SK-N-SH (cell line): ENCODE data around the gene UBTF. TPM values are rescaled to one million over a fixed set of nuclear protein-coding genes. Genes with fewer than 3 reads are reported as not detected.

Experiments
- CTCF ChIA-PET: fragments of 300-600, 350-600 bp; formaldehyde crosslinking; extraction: SDS; loops from one replicate; lab custom pipeline; 2021; lab: Yijun Ruan, JAX
- POLR2A ChIA-PET: fragments of 350-600 bp; sonication (Branson Sonifier 250); formaldehyde crosslinking; extraction: SDS; loops from one replicate; lab custom pipeline; 2020; ENCODE audit warnings: antibody characterized with exemption, inconsistent platforms; lab: Yijun Ruan, JAX
- DNase-seq: peaks from one replicate; pipeline ENCODE4 v3.0.0; 2012
- H2AFZ ChIP-seq: fragments of 200-600 bp; sonication (generic); 2 replicates; pipeline ENCODE4 v1.8.1; 2016; ENCODE audit warnings: antibody characterized with exemption, mild to moderate bottlenecking, low read depth
- H3F3A ChIP-seq: fragments of 200-600 bp; sonication (generic); replicated peaks from 2 replicates; pipeline ENCODE3; 2016; ENCODE audit warnings: antibody characterized with exemption, mild to moderate bottlenecking; ENCODE audit not compliant: insufficient read depth
- H3K27ac ChIP-seq, 2 experiments: fragments of 200-500 bp in 1 of 2; fragments of 200-600 bp in 1 of 2; sonication (Bioruptor generic) in 1 of 2; sonication (generic), shearing (Covaris generic) in 1 of 2; 2 replicates each; pipeline versions ENCODE4 v1.5.1 to v1.6.1; 2014 to 2016; ENCODE audit warnings: low read depth in 2 of 2, inconsistent platforms in 1 of 2, low read length in 1 of 2, mild to moderate bottlenecking in 1 of 2, mixed read lengths in 1 of 2
- H3K27me3 ChIP-seq: fragments of 200-600 bp; sonication (generic), shearing (Covaris generic); 2 replicates; pipeline ENCODE4 v1.6.1; 2016; ENCODE audit warnings: mixed run types; ENCODE audit not compliant: insufficient read depth
- H3K36me3 ChIP-seq, 2 experiments: fragments of 200-500 bp in 1 of 2; fragments of 200-600 bp in 1 of 2; sonication (Bioruptor generic) in 1 of 2; sonication (generic) in 1 of 2; replicated peaks in 1 of 2; 2 replicates each; pipeline versions ENCODE3 to v1.5.1; 2014 to 2016; ENCODE audit warnings: low read length in 1 of 2, mild to moderate bottlenecking in 1 of 2; ENCODE audit not compliant: insufficient read depth in 2 of 2, control insufficient read depth in 1 of 2
- H3K4me1 ChIP-seq, 2 experiments: fragments of 200-500 bp in 1 of 2; fragments of 200-600 bp in 1 of 2; sonication (Bioruptor generic) in 1 of 2; sonication (generic), shearing (Covaris generic) in 1 of 2; 2 replicates each; pipeline versions ENCODE4 v1.5.1 to v1.6.1; 2014 to 2016; ENCODE audit warnings: low read depth in 1 of 2, low read length in 1 of 2, mixed run types in 1 of 2; ENCODE audit not compliant: insufficient read depth in 2 of 2, control insufficient read depth in 1 of 2
- H3K4me2 ChIP-seq: fragments of 200-600 bp; sonication (generic), shearing (Covaris generic); 2 replicates; pipeline ENCODE4 v1.6.1; 2017; ENCODE audit warnings: mixed run types
- H3K4me3 ChIP-seq, 2 experiments: fragments of 200-500 bp in 1 of 2; fragments of 200-600 bp in 1 of 2; sonication (Bioruptor generic) in 1 of 2; sonication (generic), shearing (Covaris generic) in 1 of 2; 2 replicates each; pipeline versions ENCODE4 v1.5.1 to v1.8.1; 2014 to 2016; ENCODE audit warnings: low read depth in 2 of 2, inconsistent platforms in 1 of 2, low read length in 1 of 2, mild to moderate bottlenecking in 1 of 2, mixed read lengths in 1 of 2, moderate library complexity in 1 of 2
- H3K79me2 ChIP-seq: fragments of 200-600 bp; sonication (generic); 2 replicates; pipeline ENCODE4 v1.8.1; 2017; ENCODE audit warnings: mild to moderate bottlenecking; ENCODE audit not compliant: insufficient read depth
- H3K9ac ChIP-seq: fragments of 200-600 bp; sonication (generic); 2 replicates; pipeline ENCODE4 v1.6.1; 2017; ENCODE audit warnings: mixed run types
- H3K9me2 ChIP-seq: fragments of 200-600 bp; sonication (generic); 2 replicates; pipeline ENCODE4 v1.6.1; 2017; ENCODE audit warnings: mixed run types
- H3K9me3 ChIP-seq: fragments of 200-600 bp; sonication (generic); 2 replicates; pipeline ENCODE4 v1.6.1; 2017; ENCODE audit warnings: mixed run types, mild to moderate bottlenecking, moderate library complexity
- H4K20me1 ChIP-seq: fragments of 200-600 bp; sonication (generic); 2 replicates; pipeline ENCODE4 v1.6.1; 2017; ENCODE audit warnings: mild to moderate bottlenecking, mixed run types; ENCODE audit not compliant: insufficient read depth
- CHD2 ChIP-seq: fragments of 150-350 bp; IDR thresholded peaks from 2 replicates; pipeline ENCODE4 v1.6.1; 2018; ENCODE audit warnings: low read length; ENCODE audit not compliant: partially characterized antibody
- EZH2phosphoT487 ChIP-seq: fragments of 200-600 bp; sonication (generic); IDR thresholded peaks from 2 replicates; pipeline ENCODE4 v1.6.1; 2017; ENCODE audit warnings: low read depth, mixed run types, mild to moderate bottlenecking, antibody characterized with exemption, moderate library complexity, borderline replicate concordance
- FOXJ3 ChIP-seq: sonication (generic); formaldehyde crosslinking; IDR thresholded peaks from 2 replicates; pipeline ENCODE4 v1.5.1; 2020; ENCODE audit warnings: mild to moderate bottlenecking, missing genetic modification reagents
- FOXM1 ChIP-seq: IDR thresholded peaks from 2 replicates; pipeline ENCODE4 v1.4.0; 2012; ENCODE audit warnings: low read depth, mild to moderate bottlenecking
- MEF2A ChIP-seq: IDR thresholded peaks from 2 replicates; pipeline ENCODE4 v1.4.0; 2012; ENCODE audit warnings: low read depth, borderline replicate concordance
- MXI1 ChIP-seq: IDR thresholded peaks from 2 replicates; pipeline ENCODE4 v1.6.1; 2012; ENCODE audit warnings: mild to moderate bottlenecking, low read depth, low read length, improper control_type of control experiment
- NFIC ChIP-seq: IDR thresholded peaks from 2 replicates; pipeline ENCODE4 v1.4.0; 2012; ENCODE audit warnings: borderline replicate concordance
- POLR2AphosphoS5 ChIP-seq: IDR thresholded peaks from 2 replicates; pipeline ENCODE4 v1.6.1; 2012; ENCODE audit warnings: low read depth, low read length
- RFX5 ChIP-seq: IDR thresholded peaks from 2 replicates; pipeline ENCODE4 v1.6.1; 2012; ENCODE audit warnings: mild to moderate bottlenecking, improper control_type of control experiment, low read length
- SIN3A ChIP-seq: IDR thresholded peaks from 2 replicates; pipeline ENCODE4 v1.6.1; 2012; ENCODE audit warnings: low read depth, mild to moderate bottlenecking, low read length, moderate library complexity, borderline replicate concordance
- TCF12 ChIP-seq: IDR thresholded peaks from 2 replicates; pipeline ENCODE4 v1.4.0; 2012
- TEAD4 ChIP-seq: IDR thresholded peaks from 2 replicates; pipeline ENCODE4 v1.4.0; 2012; ENCODE audit warnings: mild to moderate bottlenecking, borderline replicate concordance; ENCODE audit not compliant: insufficient read depth
- WGBS: methylation state at CpG from one replicate; pipeline ENCODE4 v1.1.6; 2017; ENCODE audit warnings: low lambda C conversion rate; 5-methylcytosine and 5-hydroxymethylcytosine counted together
- polyA plus RNA-seq, 3 experiments: library from polyadenylated mRNA; depleted of rRNA; stranded (reverse); fragments of >200 nt; gene quantifications; 2 replicates each; pipeline ENCODE4 v1.2.3, GENCODE V29; 2012
- TF ChIP-seq, protein P1 (sequence below): IDR thresholded peaks from 2 replicates; pipeline ENCODE4 v1.6.1; 2012; ENCODE audit warnings: mild to moderate bottlenecking, low read depth, low read length, moderate library complexity
- TF ChIP-seq, protein P2 (sequence below): fragments of 150-350 bp; IDR thresholded peaks from 2 replicates; pipeline ENCODE4 v1.6.1; 2016; ENCODE audit warnings: mild to moderate bottlenecking, low read depth, low read length
- TF ChIP-seq, protein P3 (sequence below): IDR thresholded peaks from 2 replicates; pipeline ENCODE4 v1.4.0; 2012; ENCODE audit warnings: low read depth
- TF ChIP-seq, protein P4 (sequence below): IDR thresholded peaks from 2 replicates; pipeline ENCODE4; 2012
- TF ChIP-seq, protein P5 (sequence below): fragments of 200-600 bp; sonication (generic); IDR thresholded peaks from 2 replicates; pipeline ENCODE4 v1.6.1; 2017; ENCODE audit warnings: antibody characterized with exemption, mild to moderate bottlenecking, moderate library complexity

Gene UBTF
- polyA plus RNA-seq, 1 of the 3 experiments (the other 2 are of a cell fraction) = 37.2 TPM

DNA sequence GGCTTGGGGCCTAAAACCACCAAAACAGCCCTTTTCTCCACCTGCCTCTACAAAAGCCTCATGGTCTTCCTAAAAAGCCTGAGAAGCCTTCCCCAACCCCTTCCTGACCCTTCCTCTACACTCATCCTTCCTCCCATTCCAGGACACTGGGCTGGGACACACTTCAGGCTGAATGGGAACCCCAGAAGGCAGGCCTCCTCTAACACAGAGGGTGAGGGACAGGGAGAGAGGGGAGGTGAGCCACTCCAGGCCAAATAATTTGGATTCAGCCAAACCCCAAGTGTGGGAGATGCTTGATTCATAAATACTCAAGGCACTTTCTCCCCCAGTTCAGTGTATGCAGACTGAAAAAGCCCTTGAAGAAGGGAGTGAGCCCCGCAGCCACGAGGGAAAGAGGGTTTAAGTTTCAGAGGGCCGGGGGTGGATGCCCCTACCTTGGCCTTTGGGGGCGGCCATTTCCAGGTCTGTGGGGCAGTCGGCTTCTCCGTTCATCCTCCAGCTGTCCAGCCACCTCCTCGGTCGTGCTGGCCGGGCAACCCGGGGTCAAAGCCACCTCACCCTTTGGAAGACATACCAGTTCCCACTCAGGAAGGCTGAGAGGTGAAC, 1.6 kb downstream of the UBTF start:
- H3F3A ChIP-seq = peaks cover 22% of the 10 kb centered on the region
- POLR2A ChIA-PET = interaction anchor here (1.5 to 2.3 kb wide), 2 partner anchors 14 to 102 kb away, joined by 9 read pairs; no protein-coding TSS in a partner anchor
- H3K27ac ChIP-seq = peak overlapping the region; percentile 84
- H3K9ac ChIP-seq = peak overlapping the region; percentile 93
- H3K79me2 ChIP-seq = peaks cover 54% of the 10 kb centered on the region
- DNase-seq = no peak
- TF ChIP-seq MEF2A (no peak), TEAD4 (no peak), FOXM1 (no peak), POLR2AphosphoS5 (no peak), CHD2 (no peak), NFIC (no peak), MXI1 (no peak)
- TF ChIP-seq, protein P1, sequence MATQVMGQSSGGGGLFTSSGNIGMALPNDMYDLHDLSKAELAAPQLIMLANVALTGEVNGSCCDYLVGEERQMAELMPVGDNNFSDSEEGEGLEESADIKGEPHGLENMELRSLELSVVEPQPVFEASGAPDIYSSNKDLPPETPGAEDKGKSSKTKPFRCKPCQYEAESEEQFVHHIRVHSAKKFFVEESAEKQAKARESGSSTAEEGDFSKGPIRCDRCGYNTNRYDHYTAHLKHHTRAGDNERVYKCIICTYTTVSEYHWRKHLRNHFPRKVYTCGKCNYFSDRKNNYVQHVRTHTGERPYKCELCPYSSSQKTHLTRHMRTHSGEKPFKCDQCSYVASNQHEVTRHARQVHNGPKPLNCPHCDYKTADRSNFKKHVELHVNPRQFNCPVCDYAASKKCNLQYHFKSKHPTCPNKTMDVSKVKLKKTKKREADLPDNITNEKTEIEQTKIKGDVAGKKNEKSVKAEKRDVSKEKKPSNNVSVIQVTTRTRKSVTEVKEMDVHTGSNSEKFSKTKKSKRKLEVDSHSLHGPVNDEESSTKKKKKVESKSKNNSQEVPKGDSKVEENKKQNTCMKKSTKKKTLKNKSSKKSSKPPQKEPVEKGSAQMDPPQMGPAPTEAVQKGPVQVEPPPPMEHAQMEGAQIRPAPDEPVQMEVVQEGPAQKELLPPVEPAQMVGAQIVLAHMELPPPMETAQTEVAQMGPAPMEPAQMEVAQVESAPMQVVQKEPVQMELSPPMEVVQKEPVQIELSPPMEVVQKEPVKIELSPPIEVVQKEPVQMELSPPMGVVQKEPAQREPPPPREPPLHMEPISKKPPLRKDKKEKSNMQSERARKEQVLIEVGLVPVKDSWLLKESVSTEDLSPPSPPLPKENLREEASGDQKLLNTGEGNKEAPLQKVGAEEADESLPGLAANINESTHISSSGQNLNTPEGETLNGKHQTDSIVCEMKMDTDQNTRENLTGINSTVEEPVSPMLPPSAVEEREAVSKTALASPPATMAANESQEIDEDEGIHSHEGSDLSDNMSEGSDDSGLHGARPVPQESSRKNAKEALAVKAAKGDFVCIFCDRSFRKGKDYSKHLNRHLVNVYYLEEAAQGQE = no peak
- TF ChIP-seq, protein P2, sequence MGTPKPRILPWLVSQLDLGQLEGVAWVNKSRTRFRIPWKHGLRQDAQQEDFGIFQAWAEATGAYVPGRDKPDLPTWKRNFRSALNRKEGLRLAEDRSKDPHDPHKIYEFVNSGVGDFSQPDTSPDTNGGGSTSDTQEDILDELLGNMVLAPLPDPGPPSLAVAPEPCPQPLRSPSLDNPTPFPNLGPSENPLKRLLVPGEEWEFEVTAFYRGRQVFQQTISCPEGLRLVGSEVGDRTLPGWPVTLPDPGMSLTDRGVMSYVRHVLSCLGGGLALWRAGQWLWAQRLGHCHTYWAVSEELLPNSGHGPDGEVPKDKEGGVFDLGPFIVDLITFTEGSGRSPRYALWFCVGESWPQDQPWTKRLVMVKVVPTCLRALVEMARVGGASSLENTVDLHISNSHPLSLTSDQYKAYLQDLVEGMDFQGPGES = no peak
- TF ChIP-seq, protein P3, sequence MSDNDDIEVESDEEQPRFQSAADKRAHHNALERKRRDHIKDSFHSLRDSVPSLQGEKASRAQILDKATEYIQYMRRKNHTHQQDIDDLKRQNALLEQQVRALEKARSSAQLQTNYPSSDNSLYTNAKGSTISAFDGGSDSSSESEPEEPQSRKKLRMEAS = no peak
- H3K4me3 ChIP-seq = peak overlapping the region; percentile 54 to 70
- peaks cover 13 to 18% of the 10 kb centered on the region in 2 experiments for H3K4me1 ChIP-seq
- peaks cover 29 to 42% of the 10 kb centered on the region in 2 experiments for H3K36me3 ChIP-seq
- peaks cover 31% of the 10 kb centered on the region for H4K20me1 ChIP-seq
- H3K9me2 ChIP-seq = no peaks in the 10 kb centered on the region
- H3K27me3 ChIP-seq = no peaks in the 10 kb centered on the region
- H2AFZ ChIP-seq = no peak overlapping the region
- peak overlapping the region; percentile 95 for H3K4me2 ChIP-seq
- CTCF ChIA-PET = interaction anchor here (1.0 to 5.7 kb wide), 12 partner anchors 8 to 734 kb away, joined by 3 to 61 read pairs (median 5); partner anchors contain the start of genes ATXN7L3, DHX8, FAM171A2 and RUNDC3A
- 13% methylated on average over 7 of the region's 10 CpGs for WGBS
- H3K9me3 ChIP-seq = no peaks in the 10 kb centered on the region

DNA sequence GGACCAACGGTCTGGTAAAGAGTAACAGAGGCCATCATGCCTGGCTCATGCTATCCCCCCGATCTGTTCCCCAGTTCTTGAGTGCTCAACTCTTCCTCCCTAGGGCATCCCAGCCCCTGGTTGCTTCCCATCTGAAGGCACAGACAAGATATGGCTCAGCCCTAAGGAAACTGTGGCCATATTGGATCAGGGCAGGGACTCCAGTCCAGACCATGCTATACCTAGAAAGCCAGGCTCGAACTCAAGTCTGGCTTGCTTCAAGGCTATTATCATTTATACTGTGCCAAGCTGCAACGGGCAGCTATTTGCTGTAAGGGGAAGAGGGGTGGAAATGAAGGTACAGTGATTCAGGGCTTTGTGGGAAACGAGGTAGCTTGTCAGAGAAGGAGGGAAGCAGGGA, 2.8 kb downstream of the UBTF start:
- Histone ChIP-seq H3K27ac (no peak overlapping the region), H3F3A (peaks cover 10% of the 10 kb centered on the region), H3K4me3 (no peak overlapping the region; a peak in 1 of 4 replicates), H3K9me3 (no peaks in the 10 kb centered on the region), H3K9ac (no peak overlapping the region), H3K9me2 (no peaks in the 10 kb centered on the region), H3K27me3 (no peaks in the 10 kb centered on the region), H3K36me3 (peaks cover 28 to 45% of the 10 kb centered on the region in 2 experiments), H3K79me2 (peaks cover 52% of the 10 kb centered on the region), H4K20me1 (peaks cover 31% of the 10 kb centered on the region), H2AFZ (no peak overlapping the region), H3K4me1 (peaks cover 12% of the 10 kb centered on the region in 2 experiments; a peak in 3 of 4 replicates), H3K4me2 (peak overlapping the region; percentile 95; the same call in 1 of the 2 replicates)
- 94% methylated on average over 5 of the region's 5 CpGs for whole genome bisulfite sequencing
- ChIA-PET CTCF (interaction anchor here (0.6 to 5.7 kb wide), 7 partner anchors 10 to 134 kb away, joined by 3 to 61 read pairs (median 6); partner anchors contain the start of genes ATXN7L3 and GRN), POLR2A (interaction anchor here (0.5 to 2.3 kb wide), 3 partner anchors 13 to 108 kb away, joined by 3 to 9 read pairs (median 9); no protein-coding TSS in a partner anchor)
- no peak for DNase-seq
- TF ChIP-seq FOXJ3 = no peak
- TF ChIP-seq RFX5 = no peak
- TF ChIP-seq, protein P4, sequence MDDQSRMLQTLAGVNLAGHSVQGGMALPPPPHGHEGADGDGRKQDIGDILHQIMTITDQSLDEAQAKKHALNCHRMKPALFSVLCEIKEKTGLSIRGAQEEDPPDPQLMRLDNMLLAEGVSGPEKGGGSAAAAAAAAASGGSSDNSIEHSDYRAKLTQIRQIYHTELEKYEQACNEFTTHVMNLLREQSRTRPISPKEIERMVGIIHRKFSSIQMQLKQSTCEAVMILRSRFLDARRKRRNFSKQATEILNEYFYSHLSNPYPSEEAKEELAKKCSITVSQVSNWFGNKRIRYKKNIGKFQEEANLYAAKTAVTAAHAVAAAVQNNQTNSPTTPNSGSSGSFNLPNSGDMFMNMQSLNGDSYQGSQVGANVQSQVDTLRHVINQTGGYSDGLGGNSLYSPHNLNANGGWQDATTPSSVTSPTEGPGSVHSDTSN = no peak
- no peak for TF ChIP-seq SIN3A
- TF ChIP-seq EZH2phosphoT487 = no peak
- no peak for TF ChIP-seq TCF12
- TF ChIP-seq, protein P5, sequence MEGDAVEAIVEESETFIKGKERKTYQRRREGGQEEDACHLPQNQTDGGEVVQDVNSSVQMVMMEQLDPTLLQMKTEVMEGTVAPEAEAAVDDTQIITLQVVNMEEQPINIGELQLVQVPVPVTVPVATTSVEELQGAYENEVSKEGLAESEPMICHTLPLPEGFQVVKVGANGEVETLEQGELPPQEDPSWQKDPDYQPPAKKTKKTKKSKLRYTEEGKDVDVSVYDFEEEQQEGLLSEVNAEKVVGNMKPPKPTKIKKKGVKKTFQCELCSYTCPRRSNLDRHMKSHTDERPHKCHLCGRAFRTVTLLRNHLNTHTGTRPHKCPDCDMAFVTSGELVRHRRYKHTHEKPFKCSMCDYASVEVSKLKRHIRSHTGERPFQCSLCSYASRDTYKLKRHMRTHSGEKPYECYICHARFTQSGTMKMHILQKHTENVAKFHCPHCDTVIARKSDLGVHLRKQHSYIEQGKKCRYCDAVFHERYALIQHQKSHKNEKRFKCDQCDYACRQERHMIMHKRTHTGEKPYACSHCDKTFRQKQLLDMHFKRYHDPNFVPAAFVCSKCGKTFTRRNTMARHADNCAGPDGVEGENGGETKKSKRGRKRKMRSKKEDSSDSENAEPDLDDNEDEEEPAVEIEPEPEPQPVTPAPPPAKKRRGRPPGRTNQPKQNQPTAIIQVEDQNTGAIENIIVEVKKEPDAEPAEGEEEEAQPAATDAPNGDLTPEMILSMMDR = no peak
